Fibroblast of pulmonary artery (primary cell): Measurements from ENCODE around the gene SPART.

Experiments used
- DNase-seq: peaks from one replicate; pipeline ENCODE4 v3.0.0-alpha.2; 2010; ENCODE audit warnings: low read depth
- H3K4me3 ChIP-seq: replicated peaks from 2 replicates; pipeline ENCODE4 v1.5.1; 2011; ENCODE audit warnings: low read depth, mild to moderate bottlenecking, control low read depth, low read length, moderate library complexity
- CTCF ChIP-seq: IDR thresholded peaks from 2 replicates; pipeline ENCODE4 v1.5.1; 2011; ENCODE audit warnings: mild to moderate bottlenecking, control low read depth, low read length, inconsistent platforms; ENCODE audit errors: missing control alignments

SPART gene

GRCh38 chr13:36346222-36347083, at the start of gene SPART:
Gene SPART (minus strand): TSS chr13:36346394. CDS start chr13:36335830, 10,564 bp downstream.
- DNase-seq, result peak; percentile 94
- H3K4me3 ChIP-seq, result peak within 1 kb of the TSS; percentile 92
- TF ChIP-seq CTCF, result peak; percentile 92

GRCh38 chr13:36395280-36395679, 49.1 kb upstream of the SPART start:
- TF ChIP-seq CTCF, result peak; percentile 65
- H3K4me3 ChIP-seq, result no peak overlapping the region

GRCh38 chr13:36385489-36385888, 39.3 kb upstream of the SPART start:
- H3K4me3 ChIP-seq, result no peak overlapping the region
- TF ChIP-seq CTCF, result no peak
- no peak for DNase-seq

More at GRCh38 chr13:36395280-36395679, 49.1 kb upstream of the SPART start:
- peak; percentile 77 for DNase-seq

GRCh38 chr13:36382030-36382429, 35.8 kb upstream of the SPART start:
- no peak overlapping the region for H3K4me3 ChIP-seq
- DNase-seq, result no peak
- no peak for TF ChIP-seq CTCF

GRCh38 chr13:36377826-36378468, 31.8 kb upstream of the SPART start:
- no peak for TF ChIP-seq CTCF
- peak; percentile 26 for DNase-seq
- no peak overlapping the region for H3K4me3 ChIP-seq

- no peak overlapping the region for H3K4me3 ChIP-seq
- TF ChIP-seq CTCF, result no peak
- no peak for DNase-seq
Measured at GRCh38 chr13:36374063-36374462, 27.9 kb upstream of the SPART start.
